D721Med (cell line): ENCODE data around the gene SHB.

ENCODE experiments used
- DNase-seq: peaks from one replicate; pipeline ENCODE4 v3.0.0; 2011; ENCODE audit warnings: low spot score; ENCODE audit not compliant: insufficient read length
- FAIRE-seq: peaks from 2 replicates; lab custom pipeline; 2011; peaks lifted over from hg19 to GRCh38; lab: Jason Lieb, UNC
- CTCF ChIP-seq: IDR thresholded peaks from 2 replicates; pipeline ENCODE4 v1.5.1; 2012; ENCODE audit warnings: mild to moderate bottlenecking, control low read depth; ENCODE audit not compliant: insufficient read depth; ENCODE audit errors: missing control alignments

SHB gene

GRCh38 chr9:37971691-37972090 lies 97.3 kb downstream of the SHB start:
- TF ChIP-seq CTCF, result no peak
- FAIRE-seq (no peak), DNase-seq (no peak)

DNA sequence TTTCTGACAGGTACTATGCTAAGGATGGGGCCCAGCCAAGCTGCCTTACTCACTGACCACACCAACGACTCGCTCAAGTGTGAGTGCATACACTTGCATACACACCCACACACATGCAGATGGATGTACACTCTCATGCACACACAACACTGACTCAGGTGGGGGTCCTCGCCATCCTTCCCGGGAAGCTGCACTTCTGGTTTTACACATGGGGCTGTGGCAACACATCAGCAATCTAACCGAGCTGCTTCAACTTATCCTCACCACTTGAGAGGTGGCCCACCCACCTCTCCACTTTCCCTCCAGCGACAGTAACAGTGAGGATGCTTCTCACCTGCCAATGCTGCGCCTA lies 97.9 kb downstream of the SHB start:
- FAIRE-seq (no peak), DNase-seq (no peak)
- no peak for TF ChIP-seq CTCF

GRCh38 chr9:37970301-37971107 lies 98.5 kb downstream of the SHB start:
- TF ChIP-seq CTCF, result no peak
- FAIRE-seq (no peak), DNase-seq (no peak)

- TF ChIP-seq CTCF, result no peak
- no peak for FAIRE-seq
- no peak for DNase-seq
Measured at GRCh38 chr9:37969558-37970300, 99.3 kb downstream of the SHB start.

- DNase-seq, result no peak
- TF ChIP-seq CTCF, result no peak
- FAIRE-seq, result no peak
Measured at GRCh38 chr9:37969130-37969529, 99.9 kb downstream of the SHB start.

DNA sequence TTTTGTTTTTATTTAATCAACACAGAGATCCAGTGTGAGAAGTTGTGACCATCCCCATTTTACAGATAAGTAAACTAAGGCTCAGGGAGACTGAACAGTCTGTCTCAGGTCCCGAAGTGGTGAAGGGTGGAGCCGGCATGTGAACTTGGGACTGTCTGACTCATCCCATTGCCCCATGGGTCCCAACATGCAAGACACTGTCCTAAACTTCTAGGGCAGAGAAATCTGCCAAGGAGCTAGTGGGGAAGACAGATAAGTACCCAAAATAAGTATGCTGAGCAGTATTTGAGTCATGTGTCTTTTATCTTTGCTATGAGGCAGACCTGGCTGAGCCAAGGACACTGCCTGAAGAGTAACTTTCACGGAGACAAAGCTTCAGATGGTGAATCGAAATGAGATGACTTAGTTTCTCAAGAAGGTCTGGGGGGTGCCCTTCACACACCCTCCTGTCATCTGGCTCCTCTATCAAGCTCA lies 100.8 kb downstream of the SHB start:
- DNase-seq (no peak), FAIRE-seq (no peak)
- TF ChIP-seq CTCF, result no peak

- FAIRE-seq (no peak), DNase-seq (no peak)
- TF ChIP-seq CTCF, result no peak
Measured at GRCh38 chr9:37967761-37968080, 101.3 kb downstream of the SHB start.
